ENCODE measurements around the gene LBHD1. TPM values are rescaled to one million over a fixed set of nuclear protein-coding genes. Genes with fewer than 3 reads are reported as not detected.

The LBHD1 gene
- 1.4 and 1.6 TPM in 2 replicates for total RNA-seq (2012; rRNA removed)
- polyA plus RNA-seq (2012; rRNA removed) = 2.9 and 4.0 TPM in 2 replicates
- 1.3 and 2.4 TPM in 2 replicates for polyA plus RNA-seq (2012; cell fraction: cytosol; rRNA removed)
- 10.3 and 19.2 TPM in 2 replicates for polyA plus RNA-seq (2012; cell fraction: nucleus; rRNA removed; ENCODE audit: low replicate concordance)
- percentile 52 among the genes with signal in this experiment for Bru-seq, nascent RNA
- BruChase-seq, experiment 1, labeled RNA remaining after a 6-hour chase = percentile 68 among the genes with signal in this experiment
- BruChase-seq, experiment 2, labeled RNA remaining after a 2-hour chase = percentile 63 among the genes with signal in this experiment
- long read RNA-seq, partial matches to known transcripts = 2 of 3 reads
- long read RNA-seq, other reads (novel, unspliced or antisense) = 0 of 3 reads

- Histone ChIP-seq H3K14ac (replicated peaks; ENCODE audit: low read depth, low read length) (peak within 1 kb of the TSS; percentile 97), H4K20me1 (ENCODE audit: insufficient read depth, low read length) (0 out of 2 replicates have a peak, but pooled peaks cover 3% of the 10 kb centered on the region), H2BK120ac (ENCODE audit: low read depth, low read length) (peak within 1 kb of the TSS; percentile 59), H4K91ac (ENCODE audit: insufficient read depth, low read depth, low read length) (peak within 1 kb of the TSS; percentile 89), H3K79me1 (ENCODE audit: low read depth in 1 of 2, low read length in 2 of 2) (peaks cover 23 to 53% of the 10 kb centered on the region in 2 experiments), H3K4me2 (ENCODE audit: low read depth, low read length) (peak within 1 kb of the TSS; percentile 96), H3K18ac (ENCODE audit: low read depth, low read length) (peak within 1 kb of the TSS; percentile 66), H3K36me3 (ENCODE audit: control insufficient read depth, insufficient read depth, low read length) (peaks cover 16% of the 10 kb centered on the region), H2BK5ac (ENCODE audit: low read depth, low read length, poor library complexity, severe bottlenecking) (peak within 1 kb of the TSS; percentile 68), H3K27ac (ENCODE audit: insufficient read depth, low read length) (peak within 1 kb of the TSS; percentile 96), H3K4me1 (ENCODE audit: control insufficient read depth, insufficient read depth, low read length) (peaks cover 4% of the 10 kb centered on the region), H2AFZ (replicated peaks; ENCODE audit: low read length, poor library complexity) (peak within 1 kb of the TSS; percentile 98), H3K9me1 (ENCODE audit: insufficient read depth, low read length) (peaks cover 3% of the 10 kb centered on the region; the same call in 1 of the 2 replicates), H2AK9ac (replicated peaks; ENCODE audit: low read depth, low read length, poor library complexity) (peak within 1 kb of the TSS; percentile 93), H3K27me3 (ENCODE audit: control insufficient read depth, insufficient read depth, low read length) (no peaks in the 10 kb centered on the region), H4K8ac (ENCODE audit: low read depth in 2 of 2, low read length in 2 of 2) (peak within 1 kb of the TSS; percentile 91 to 98), H3K9me3 (ENCODE audit: control insufficient read depth, insufficient read depth, low read length) (no peaks in the 10 kb centered on the region), H3K23ac (ENCODE audit: low read depth, low read length) (peak within 1 kb of the TSS; percentile 98), H3K9ac (ENCODE audit: low read depth, low read length) (peak within 1 kb of the TSS; percentile 95), H2BK20ac (ENCODE audit: low read depth, low read length) (no peak within 1 kb of the TSS), H3K56ac (ENCODE audit: extremely low read depth, insufficient read depth, low read length) (peak within 1 kb of the TSS; percentile 92), H3K4ac (ENCODE audit: low read depth, low read length) (peak within 1 kb of the TSS; percentile 93), H3K4me3 (ENCODE audit: insufficient read depth, low read depth, low read length) (peak within 1 kb of the TSS; percentile 74), H2BK15ac (ENCODE audit: low read depth, low read length) (peak within 1 kb of the TSS; percentile 37; the same call in 1 of the 3 replicates), H4K5ac (ENCODE audit: low read depth, low read length) (peak within 1 kb of the TSS; percentile 97), H2AK5ac (ENCODE audit: low read depth, low read length) (peak within 1 kb of the TSS; percentile 76)
- in situ Hi-C loops (cut with MboI; ENCODE audit: low sequenced_read_pairs) = no loop called here
- intact Hi-C loops (cut with micrococcal nuclease) = loop anchor here (1.0 kb wide), 1 partner anchor 8 kb away; the partner anchor contains the start of gene UBXN1
- POLR2A ChIA-PET (ENCODE audit: unreplicated experiment) = interaction anchor here (0.5 to 1.4 kb wide), 6 partner anchors 9 to 1070 kb away, joined by 3 to 17 read pairs (median 4); partner anchors contain the start of genes HNRNPUL2 and INTS5
- dilution Hi-C loops (cut with HindIII; ENCODE audit: low sequenced_read_pairs, unreplicated experiment) = no loop called here
- BruUV-seq (replicated peaks) = no TSS peak
- WGBS, 2 experiments (ENCODE audit: extremely low coverage in 2 of 2, insufficient read length in 1 of 2) = 1% methylated on average over 37 of the region's 59 CpGs; no CpG with 5 or more reads in 1 of the 2 experiments
- peak; percentile 83 for ATAC-seq (ENCODE audit: low read depth)
- DNase-seq = peak; percentile 85
- CTCF ChIA-PET = interaction anchor here (0.6 kb wide), 1 partner anchor 130 kb away, joined by 7 read pairs; no protein-coding TSS in a partner anchor
- TF ChIP-seq CHD1 (IDR thresholded peaks at IDR 0.05; ENCODE audit: low read depth, low read length) (no peak), RFX5 (IDR thresholded peaks at IDR 0.05; ENCODE audit: low read depth, low read length) (no peak), FOS (IDR thresholded peaks at IDR 0.05; ENCODE audit: low read depth, low read length) (no peak), RCOR1 (IDR thresholded peaks at IDR 0.05; ENCODE audit: insufficient replicate concordance, low read length) (no peak), POLR2A (IDR thresholded peaks at IDR 0.05; ENCODE audit: low read depth, low read length) (peak; percentile 53; the same call in 1 of the 2 replicates), MAZ (IDR thresholded peaks at IDR 0.05; ENCODE audit: borderline replicate concordance, low read depth, low read length) (no peak), RAD21 (IDR thresholded peaks at IDR 0.05; ENCODE audit: low read length) (no peak), MXI1 (IDR thresholded peaks at IDR 0.05; ENCODE audit: borderline replicate concordance, low read depth, low read length) (no peak; the same call in 1 of the 2 replicates), BHLHE40 (IDR thresholded peaks at IDR 0.05; ENCODE audit: low read depth, low read length) (no peak), MAFK (IDR thresholded peaks at IDR 0.05; ENCODE audit: low read depth, low read length) (peak; percentile 51; the same call in 1 of the 2 replicates), SMC3 (IDR thresholded peaks at IDR 0.05; ENCODE audit: low read depth, low read length) (no peak), NFE2L2 (IDR thresholded peaks at IDR 0.05; ENCODE audit: low read depth, low read length) (no peak)
- TF ChIP-seq, protein P1, sequence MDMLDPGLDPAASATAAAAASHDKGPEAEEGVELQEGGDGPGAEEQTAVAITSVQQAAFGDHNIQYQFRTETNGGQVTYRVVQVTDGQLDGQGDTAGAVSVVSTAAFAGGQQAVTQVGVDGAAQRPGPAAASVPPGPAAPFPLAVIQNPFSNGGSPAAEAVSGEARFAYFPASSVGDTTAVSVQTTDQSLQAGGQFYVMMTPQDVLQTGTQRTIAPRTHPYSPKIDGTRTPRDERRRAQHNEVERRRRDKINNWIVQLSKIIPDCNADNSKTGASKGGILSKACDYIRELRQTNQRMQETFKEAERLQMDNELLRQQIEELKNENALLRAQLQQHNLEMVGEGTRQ (IDR thresholded peaks at IDR 0.05; ENCODE audit: low read depth, low read length) = no peak
- TF ChIP-seq, protein P2, sequence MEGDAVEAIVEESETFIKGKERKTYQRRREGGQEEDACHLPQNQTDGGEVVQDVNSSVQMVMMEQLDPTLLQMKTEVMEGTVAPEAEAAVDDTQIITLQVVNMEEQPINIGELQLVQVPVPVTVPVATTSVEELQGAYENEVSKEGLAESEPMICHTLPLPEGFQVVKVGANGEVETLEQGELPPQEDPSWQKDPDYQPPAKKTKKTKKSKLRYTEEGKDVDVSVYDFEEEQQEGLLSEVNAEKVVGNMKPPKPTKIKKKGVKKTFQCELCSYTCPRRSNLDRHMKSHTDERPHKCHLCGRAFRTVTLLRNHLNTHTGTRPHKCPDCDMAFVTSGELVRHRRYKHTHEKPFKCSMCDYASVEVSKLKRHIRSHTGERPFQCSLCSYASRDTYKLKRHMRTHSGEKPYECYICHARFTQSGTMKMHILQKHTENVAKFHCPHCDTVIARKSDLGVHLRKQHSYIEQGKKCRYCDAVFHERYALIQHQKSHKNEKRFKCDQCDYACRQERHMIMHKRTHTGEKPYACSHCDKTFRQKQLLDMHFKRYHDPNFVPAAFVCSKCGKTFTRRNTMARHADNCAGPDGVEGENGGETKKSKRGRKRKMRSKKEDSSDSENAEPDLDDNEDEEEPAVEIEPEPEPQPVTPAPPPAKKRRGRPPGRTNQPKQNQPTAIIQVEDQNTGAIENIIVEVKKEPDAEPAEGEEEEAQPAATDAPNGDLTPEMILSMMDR (conservative IDR thresholded peaks at IDR 0.05; ENCODE audit: low read depth, low read length) = no peak
These were observed at the start of gene LBHD1, which contains the start of gene UQCC3 for GRCh38 chr11:62671608-62672389. Gene LBHD1, minus strand, starts transcription at chr11:62672267. Its CDS starts 2,236 bp downstream, at chr11:62670031. Gene UQCC3, plus strand, starts transcription at chr11:62671673. Its CDS starts 73 bp downstream, at chr11:62671746.
